Urinary bladder (tissue), 4 donors: ENCODE results near the gene PCDH18. TPM values are rescaled to one million over a fixed set of nuclear protein-coding genes. Genes with fewer than 3 reads are reported as not detected.
"Not testable (repeated sequence)": the region's sequence is repeated elsewhere in the genome, so short reads cannot be mapped to it uniquely, and the experiment has no call there.

Experiments used
- DNase-seq: peaks from one replicate; pipeline ENCODE4 v3.0.0-alpha.2; 2015; ENCODE audit errors: extremely low spot score
- H3K27ac ChIP-seq: one replicate; pipeline ENCODE4 v1.5.1; 2013; ENCODE audit warnings: low read depth, mild to moderate bottlenecking, moderate library complexity
- H3K36me3 ChIP-seq: one replicate; pipeline ENCODE4 v1.6.1; 2013; ENCODE audit warnings: mild to moderate bottlenecking, moderate library complexity; ENCODE audit not compliant: insufficient read depth
- H3K4me1 ChIP-seq: one replicate; pipeline ENCODE4 v1.6.1; 2013; ENCODE audit warnings: mild to moderate bottlenecking, moderate library complexity; ENCODE audit not compliant: insufficient read depth
- H3K4me3 ChIP-seq: one replicate; pipeline ENCODE4 v1.5.1; 2013; ENCODE audit warnings: low read depth, low read length
- WGBS: extraction: QIAGEN DNeasy Blood & Tissue Kit; methylation state at CpG from one replicate; pipeline ENCODE4 v1.1.7; 2013; 5-methylcytosine and 5-hydroxymethylcytosine counted together
- polyA plus RNA-seq: library from polyadenylated mRNA; stranded (reverse); fragments of 200-250 nt; gene quantifications from one replicate; pipeline ENCODE4 v1.2.3, GENCODE V29; 2013
- total RNA-seq: library from RNA; depleted of rRNA; stranded (reverse); fragments of >200 nt; gene quantifications from one replicate; pipeline ENCODE4 v1.2.3, GENCODE V29; 2014
- donor health status: healthy with polysubstance abuse.
- donor health status: healthy.

The PCDH18 gene
- total RNA-seq = 227 TPM
- polyA plus RNA-seq = 28.7 TPM

- peak within 1 kb of the TSS; percentile 70 for H3K27ac ChIP-seq
- DNase-seq = peak; percentile 97
- H3K4me3 ChIP-seq = peak within 1 kb of the TSS; percentile 42
- no peaks in the 10 kb centered on the region for H3K36me3 ChIP-seq
- whole genome bisulfite sequencing = under 1% methylated on average over 28 of the region's 28 CpGs
- H3K4me1 ChIP-seq = no peaks in the 10 kb centered on the region
These were observed at the start of gene PCDH18 for GRCh38 chr4:137531986-137532868. PCDH18 (minus strand) TSS chr4:137532494; CDS start chr4:137532088, 406 bp downstream.

- no peak overlapping the region for H3K27ac ChIP-seq
- 60% methylated on average over 1 of the region's 1 CpG for WGBS
These were observed 44.2 kb upstream of the PCDH18 start for GRCh38 chr4:137576446-137576845.

DNA sequence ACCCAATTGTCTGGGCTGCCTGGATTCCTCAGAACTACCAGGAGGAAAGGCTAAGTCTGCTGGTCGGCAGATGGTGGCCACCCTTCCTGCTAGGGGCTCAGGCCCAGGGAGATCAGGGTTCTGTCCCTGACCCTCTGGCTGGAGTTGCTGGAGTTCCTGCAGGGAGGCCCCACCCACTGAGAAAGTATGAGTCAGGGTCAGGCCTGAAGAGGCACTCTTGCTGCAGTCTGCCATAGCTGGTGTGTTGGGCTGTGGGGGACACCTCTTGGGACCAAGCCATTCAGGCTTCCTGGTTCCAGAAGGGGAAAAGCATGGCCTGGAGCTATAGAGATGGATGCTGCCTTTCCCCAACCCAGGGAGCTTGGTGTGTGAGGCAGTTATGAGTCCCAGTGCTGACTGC is 40.4 kb upstream of the PCDH18 start:
- no peaks in the 10 kb centered on the region for H3K4me1 ChIP-seq
- 42% methylated on average over 1 of the region's 1 CpG for WGBS
- DNase-seq = no peak
- H3K36me3 ChIP-seq = no peaks in the 10 kb centered on the region
- H3K4me3 ChIP-seq = no peak overlapping the region
- no peak overlapping the region for H3K27ac ChIP-seq

More at GRCh38 chr4:137576446-137576845, 44.2 kb upstream of the PCDH18 start:
- H3K4me1 ChIP-seq = no peaks in the 10 kb centered on the region
- no peak overlapping the region for H3K4me3 ChIP-seq
- no peaks in the 10 kb centered on the region for H3K36me3 ChIP-seq
- DNase-seq = no peak

GRCh38 chr4:137572163-137572562 is 39.9 kb upstream of the PCDH18 start:
- no peak for DNase-seq

GRCh38 chr4:137559801-137560200 is 27.5 kb upstream of the PCDH18 start:
- Histone ChIP-seq H3K4me3 (no peak overlapping the region), H3K27ac (no peak overlapping the region), H3K4me1 (no peaks in the 10 kb centered on the region), H3K36me3 (no peaks in the 10 kb centered on the region)
- 94% methylated on average over 1 of the region's 1 CpG for WGBS
- no peak for DNase-seq

More at GRCh38 chr4:137572163-137572562, 39.9 kb upstream of the PCDH18 start:
- WGBS = 96% methylated on average over 2 of the region's 2 CpGs
- H3K36me3 ChIP-seq = no peaks in the 10 kb centered on the region
- no peaks in the 10 kb centered on the region for H3K4me1 ChIP-seq
- H3K27ac ChIP-seq = no peak overlapping the region
- no peak overlapping the region for H3K4me3 ChIP-seq

DNA sequence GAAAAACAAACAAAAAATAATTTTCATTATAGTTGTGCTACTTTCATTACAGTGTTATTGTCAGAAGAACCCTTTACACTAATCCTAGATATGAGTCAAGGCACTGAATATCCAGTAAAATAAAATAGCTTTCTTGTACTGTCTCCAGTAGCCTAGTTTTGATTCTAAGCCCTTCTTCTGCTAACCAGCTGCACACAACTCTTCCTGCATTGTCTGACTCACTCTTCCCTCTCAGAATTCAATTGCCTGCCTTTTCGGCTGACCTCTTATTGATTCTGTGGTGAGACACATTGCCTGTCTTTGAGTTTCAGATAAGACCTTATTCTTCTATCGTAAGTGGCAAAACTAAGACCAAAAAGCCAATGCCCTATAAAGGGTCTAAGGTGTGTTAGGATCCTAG is 26.7 kb upstream of the PCDH18 start:
- no peak overlapping the region for H3K4me3 ChIP-seq
- no peak for DNase-seq
- H3K4me1 ChIP-seq = no peaks in the 10 kb centered on the region
- H3K27ac ChIP-seq = no peak overlapping the region
- H3K36me3 ChIP-seq = no peaks in the 10 kb centered on the region
- 59% methylated on average over 2 of the region's 2 CpGs for WGBS

DNA sequence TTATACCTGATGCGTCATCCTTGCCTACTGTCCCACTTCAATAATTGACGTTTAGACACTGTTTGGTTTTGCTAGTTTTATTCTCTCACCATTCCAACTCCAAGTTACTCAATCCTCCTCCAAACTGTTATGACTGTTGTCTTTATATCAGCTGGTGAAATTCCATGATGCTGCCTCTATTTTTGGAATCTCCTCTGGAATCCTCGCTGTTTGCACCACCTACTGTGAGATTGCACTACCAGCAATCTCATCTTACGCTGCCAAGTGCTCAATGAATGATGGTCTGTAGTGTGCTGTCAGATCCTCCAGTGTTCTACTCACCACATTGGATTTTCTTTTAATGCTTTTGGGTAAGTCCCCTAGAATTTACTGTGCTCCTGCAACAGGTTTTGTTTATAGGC is 13.2 kb upstream of the PCDH18 start:
- DNase-seq = no peak
- H3K36me3 ChIP-seq = no peaks in the 10 kb centered on the region
- no peak overlapping the region for H3K4me3 ChIP-seq
- H3K4me1 ChIP-seq = no peaks in the 10 kb centered on the region
- 35% methylated on average over 4 of the region's 4 CpGs for WGBS
- H3K27ac ChIP-seq = no peak overlapping the region

DNA sequence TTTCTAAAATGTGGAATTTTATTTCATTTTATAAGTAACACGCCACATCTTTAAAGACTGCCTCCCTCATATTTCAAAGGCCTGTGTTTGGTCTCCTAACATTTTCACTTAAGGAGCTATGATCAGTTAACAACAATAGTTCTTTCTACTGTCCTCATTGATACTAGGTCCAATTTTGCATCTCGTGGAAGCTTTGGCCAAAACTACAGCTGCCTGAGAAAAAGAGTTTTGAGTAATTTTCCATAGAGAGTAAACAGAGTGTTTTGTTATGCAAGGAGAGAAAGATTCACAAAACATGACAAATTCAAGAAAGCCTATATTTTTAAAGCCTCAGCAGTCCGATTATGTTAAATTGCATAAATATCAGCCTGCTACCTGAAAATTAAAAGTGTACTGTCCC is 11.4 kb upstream of the PCDH18 start:
- Histone ChIP-seq H3K27ac (no peak overlapping the region), H3K4me3 (no peak overlapping the region), H3K36me3 (no peaks in the 10 kb centered on the region), H3K4me1 (no peaks in the 10 kb centered on the region)
- WGBS = 47% methylated on average over 3 of the region's 3 CpGs
- no peak for DNase-seq

- no peaks in the 10 kb centered on the region for H3K4me1 ChIP-seq
- H3K27ac ChIP-seq = no peak overlapping the region
- 70% methylated on average over 2 of the region's 2 CpGs for WGBS
- no peak for DNase-seq
- no peak overlapping the region for H3K4me3 ChIP-seq
- H3K36me3 ChIP-seq = no peaks in the 10 kb centered on the region
These were observed 10.9 kb upstream of the PCDH18 start for GRCh38 chr4:137543198-137543597.

DNA sequence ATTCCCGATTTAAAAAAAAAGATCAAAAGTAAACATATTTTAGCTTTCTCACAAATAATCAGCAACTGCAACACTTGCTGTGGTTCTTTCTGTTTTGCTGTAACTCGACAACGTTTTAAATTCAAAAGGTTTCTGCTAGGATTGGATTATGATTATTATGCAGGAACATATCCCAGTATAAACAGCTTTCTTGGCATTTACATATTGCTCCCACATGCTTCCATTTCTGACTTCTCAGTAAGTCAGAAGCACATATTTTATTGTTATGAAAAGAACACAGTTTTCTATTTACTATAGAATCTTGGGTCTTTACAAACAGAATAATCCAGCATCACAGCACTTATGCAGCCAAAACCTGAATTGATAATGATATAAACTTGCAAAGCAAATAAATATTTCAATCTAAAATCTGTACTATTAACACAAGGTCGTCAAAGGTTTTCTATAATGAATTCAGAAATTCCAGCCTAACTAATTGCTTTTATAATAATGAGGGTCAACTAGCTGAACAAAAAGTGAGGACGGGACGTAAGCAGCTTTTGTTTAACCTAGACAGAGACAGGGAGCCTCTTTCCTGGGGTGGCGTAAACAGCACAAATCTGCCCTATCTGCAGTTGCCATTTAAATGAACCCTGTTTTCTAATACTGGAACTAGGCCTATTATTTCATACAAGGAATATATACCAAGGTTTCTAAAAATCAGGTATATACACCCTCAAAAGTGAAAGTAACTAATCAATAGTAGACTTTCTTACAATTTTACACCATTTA is 9.8 kb upstream of the PCDH18 start:
- Histone ChIP-seq H3K36me3 (no peaks in the 10 kb centered on the region), H3K4me1 (no peaks in the 10 kb centered on the region), H3K27ac (peak overlapping the region; percentile 23), H3K4me3 (peak overlapping the region; percentile 1)
- DNase-seq = no peak
- WGBS = 26% methylated on average over 7 of the region's 7 CpGs

- WGBS = 48% methylated on average over 3 of the region's 3 CpGs
These were observed 8.9 kb upstream of the PCDH18 start for GRCh38 chr4:137541181-137541580.

DNA sequence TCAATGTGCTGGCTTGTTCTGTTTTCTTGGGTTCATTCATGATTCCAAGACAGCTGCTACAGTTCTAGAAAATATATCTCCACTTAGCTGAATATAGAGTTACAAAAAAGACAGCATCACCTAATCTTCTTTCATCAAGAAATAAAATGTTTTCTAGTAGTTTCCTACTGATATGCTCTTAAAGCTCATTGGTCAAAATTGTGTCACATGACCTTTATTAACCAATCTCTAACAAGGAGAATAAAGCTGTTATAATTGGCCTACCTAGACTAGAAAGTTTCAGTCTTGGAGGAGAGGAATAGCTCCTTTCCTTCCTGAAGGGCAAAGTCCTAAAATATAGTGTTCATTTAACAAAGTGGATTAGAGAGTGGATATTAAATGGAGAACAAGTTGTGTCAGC is 8.1 kb upstream of the PCDH18 start:
- Histone ChIP-seq H3K4me1 (no peaks in the 10 kb centered on the region), H3K36me3 (no peaks in the 10 kb centered on the region), H3K4me3 (no peak overlapping the region), H3K27ac (no peak overlapping the region)
- DNase-seq = no peak

More at GRCh38 chr4:137541181-137541580, 8.9 kb upstream of the PCDH18 start:
- no peak overlapping the region for H3K4me3 ChIP-seq
- H3K4me1 ChIP-seq = no peaks in the 10 kb centered on the region
- no peak for DNase-seq
- no peak overlapping the region for H3K27ac ChIP-seq
- H3K36me3 ChIP-seq = no peaks in the 10 kb centered on the region

DNA sequence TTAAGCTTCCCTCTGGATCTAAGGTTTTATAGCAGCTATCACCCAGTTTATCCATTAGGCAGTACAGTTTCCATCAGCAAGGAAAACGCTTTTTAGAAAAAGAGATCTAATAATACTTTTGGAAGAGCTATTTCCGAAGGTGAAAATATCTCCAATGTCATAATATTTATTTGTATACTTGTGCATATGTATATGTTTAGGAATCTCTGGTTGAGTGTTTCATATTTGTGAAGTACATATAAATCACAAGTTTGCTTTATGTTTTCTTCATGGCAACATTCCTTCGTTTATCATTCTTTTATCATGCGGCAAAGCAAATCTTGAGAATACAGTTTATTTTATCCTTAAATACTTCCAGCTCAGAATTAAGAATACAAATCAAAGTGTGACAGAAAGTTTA is 6.2 kb upstream of the PCDH18 start:
- H3K36me3 ChIP-seq = no peaks in the 10 kb centered on the region
- DNase-seq = no peak
- H3K4me1 ChIP-seq = no peaks in the 10 kb centered on the region
- no peak overlapping the region for H3K4me3 ChIP-seq
- 37% methylated on average over 4 of the region's 4 CpGs for WGBS
- no peak overlapping the region for H3K27ac ChIP-seq

GRCh38 chr4:137537807-137538206 is 5.5 kb upstream of the PCDH18 start:
- DNase-seq, H3K4me3 ChIP-seq, H3K27ac ChIP-seq, H3K4me1 ChIP-seq, H3K36me3 ChIP-seq: not testable (repeated sequence)
- WGBS = 98% methylated on average over 2 of the region's 3 CpGs
